Sigmoid colon (tissue), 7 donors: ENCODE results near the gene SSR1. TPM values are rescaled to one million over a fixed set of nuclear protein-coding genes. Genes with fewer than 3 reads are reported as not detected.
"Not testable (repeated sequence)": the region's sequence is repeated elsewhere in the genome, so short reads cannot be mapped to it uniquely, and the experiment has no call there.

ENCODE experiments used
- DNase-seq: peaks from one replicate; pipeline ENCODE4 v3.0.0-alpha.2; 2019
- H3K27ac ChIP-seq, 4 donors: fragments of 200-600 bp; sonication (generic); one replicate each; pipeline ENCODE4 v1.5.1; 2016 to 2019; ENCODE audit warnings: mild to moderate bottlenecking in 1 of 4
- H3K27me3 ChIP-seq, 3 donors: fragments of 200-600 bp; sonication (generic); one replicate each; pipeline ENCODE4 v1.5.1; 2019; ENCODE audit warnings: mild to moderate bottlenecking in 1 of 3
- H3K36me3 ChIP-seq, 4 donors: fragments of 200-600 bp; sonication (generic); one replicate each; pipeline ENCODE4 v1.5.1; 2016 to 2019
- H3K4me1 ChIP-seq, 4 donors: fragments of 200-600 bp; sonication (generic); one replicate each; pipeline ENCODE4 v1.5.1; 2017 to 2019
- H3K4me3 ChIP-seq, 4 donors: fragments of 200-600 bp; sonication (generic); one replicate each; pipeline ENCODE4 v1.5.1; 2017 to 2019; ENCODE audit warnings: mild to moderate bottlenecking in 2 of 4, moderate library complexity in 1 of 4
- H3K9me3 ChIP-seq, 4 donors: fragments of 200-600 bp in 3 of 4; sonication (generic) in 3 of 4; one replicate each; pipeline versions ENCODE4 v1.5.1 to v1.6.1; 2013 to 2019
- CTCF ChIP-seq, 4 experiments: fragments of 450-650 bp in 3 of 4; fragments of 200-600 bp in 1 of 4; IDR thresholded peaks; one replicate each; pipeline ENCODE4 v1.5.1; 2016 to 2019; ENCODE audit warnings: antibody characterized with exemption in 4 of 4, mild to moderate bottlenecking in 3 of 4, moderate library complexity in 2 of 4
- EP300 ChIP-seq, 4 donors: sonication (generic); formaldehyde crosslinking; IDR thresholded peaks; one replicate each; pipeline ENCODE4 v1.6.1; 2017; ENCODE audit warnings: antibody characterized with exemption in 4 of 4
- POLR2A ChIP-seq, 2 donors: fragments of 450-650 bp; IDR thresholded peaks; one replicate each; pipeline ENCODE4 v1.6.1; 2016; ENCODE audit warnings: antibody characterized with exemption in 2 of 2, mild to moderate bottlenecking in 2 of 2, moderate library complexity in 2 of 2
- POLR2AphosphoS5 ChIP-seq, 4 donors: sonication (generic); formaldehyde crosslinking; IDR thresholded peaks; one replicate each; pipeline ENCODE4 v1.6.1; 2017; ENCODE audit warnings: antibody characterized with exemption in 4 of 4
- WGBS, 2 donors: extraction: QIAGEN DNeasy Blood & Tissue Kit; methylation state at CpG; one replicate each; pipeline ENCODE4 v1.1.7; 2013; 5-methylcytosine and 5-hydroxymethylcytosine counted together
- intact Hi-C: fragments of 100-400 bp; cut with DNase I; formaldehyde crosslinking; loops from one replicate; pipeline ENCODE4 v1.15.1; 2023
- polyA plus RNA-seq, 3 donors: library from polyadenylated mRNA; stranded (reverse); fragments of 200-250 nt; gene quantifications; one replicate each; pipeline ENCODE4 v1.2.3, GENCODE V29; 2013
- total RNA-seq, 4 donors: library from RNA; depleted of rRNA; stranded (reverse); fragments of >200 nt; gene quantifications; one replicate each; pipeline ENCODE4 v1.1.0, GENCODE V29; 2016
- donor health status: healthy with polysubstance abuse.
- donor health status: Bipolar disorder and iron deficiency.
- donor health status: healthy.

The SSR1 gene
- total and polyA plus RNA-seq, 7 donors = 10.8 to 55.1 (median 29.7) TPM

DNA sequence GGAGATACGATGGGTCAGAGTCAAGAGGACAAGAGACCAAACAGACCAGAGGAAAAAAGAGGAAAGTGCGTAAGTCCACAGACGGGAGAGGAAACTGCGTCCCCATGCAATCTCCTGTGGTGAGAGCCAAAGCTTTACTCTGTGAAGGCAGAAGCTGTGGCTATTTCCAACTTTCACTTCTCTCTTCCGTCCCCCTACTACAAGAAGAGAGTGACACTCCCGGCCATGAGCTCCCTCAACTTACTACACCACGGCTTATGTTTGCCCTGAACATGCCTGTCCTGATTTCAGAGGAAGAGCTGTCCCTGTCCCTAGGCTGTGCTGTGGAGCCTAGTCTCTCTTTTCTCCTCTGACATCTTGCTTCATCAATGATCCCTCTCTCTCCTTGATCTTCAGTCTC, 11.5 kb upstream of the SSR1 start:
- intact Hi-C loops = no loop called here
- Histone ChIP-seq H3K4me3 (no peak overlapping the region), H3K9me3 (no peaks in the 10 kb centered on the region), H3K27ac (no peak overlapping the region), H3K36me3 (no peaks in the 10 kb centered on the region), H3K27me3 (no peaks in the 10 kb centered on the region), H3K4me1 (no peaks in the 10 kb centered on the region)
- TF ChIP-seq EP300 (IDR thresholded peaks at IDR 0.05) (no peak), POLR2AphosphoS5 (IDR thresholded peaks at IDR 0.05) (no peak), POLR2A (IDR thresholded peaks at IDR 0.05) (no peak), CTCF (IDR thresholded peaks at IDR 0.05) (no peak)
- DNase-seq = peak; percentile 63
- 46 to 77% methylated on average over 7 of the region's 7 CpGs for WGBS, 2 donors

GRCh38 chr6:7323074-7323473, 10.1 kb upstream of the SSR1 start:
- DNase-seq = no peak
- no peak overlapping the region for H3K4me3 ChIP-seq
- intact Hi-C loops = no loop called here
- no peaks in the 10 kb centered on the region for H3K27me3 ChIP-seq
- no peaks in the 10 kb centered on the region for H3K4me1 ChIP-seq
- no peaks in the 10 kb centered on the region for H3K36me3 ChIP-seq
- H3K27ac ChIP-seq = no peak overlapping the region
- TF ChIP-seq CTCF (IDR thresholded peaks at IDR 0.05) (no peak), POLR2AphosphoS5 (IDR thresholded peaks at IDR 0.05) (no peak), EP300 (IDR thresholded peaks at IDR 0.05) (no peak), POLR2A (IDR thresholded peaks at IDR 0.05) (no peak)
- H3K9me3 ChIP-seq = no peaks in the 10 kb centered on the region

GRCh38 chr6:7321866-7322265, 8.9 kb upstream of the SSR1 start:
- H3K4me3 ChIP-seq, DNase-seq, H3K27me3 ChIP-seq, H3K36me3 ChIP-seq, H3K27ac ChIP-seq, H3K9me3 ChIP-seq, H3K4me1 ChIP-seq, intact Hi-C loops: not testable (repeated sequence)
- WGBS, 2 donors = 91 to 92% methylated on average over 6 of the region's 6 CpGs

- intact Hi-C loops = not testable (repeated sequence)
These were observed 6.4 kb upstream of the SSR1 start for GRCh38 chr6:7319406-7319805.

GRCh38 chr6:7317538-7317937, 4.5 kb upstream of the SSR1 start:
- no peaks in the 10 kb centered on the region for H3K36me3 ChIP-seq
- DNase-seq = no peak
- 90 to 91% methylated on average over 9 of the region's 9 CpGs for WGBS, 2 donors
- intact Hi-C loops = no loop called here
- H3K4me3 ChIP-seq = no peak overlapping the region
- H3K27me3 ChIP-seq = no peaks in the 10 kb centered on the region
- H3K4me1 ChIP-seq = peaks cover 0 to 5% (median 0%) of the 10 kb centered on the region in 4 donors
- TF ChIP-seq CTCF (IDR thresholded peaks at IDR 0.05) = no peak
- TF ChIP-seq POLR2A (IDR thresholded peaks at IDR 0.05) = no peak
- H3K9me3 ChIP-seq = no peaks in the 10 kb centered on the region
- no peak overlapping the region for H3K27ac ChIP-seq

More at GRCh38 chr6:7319406-7319805, 6.4 kb upstream of the SSR1 start:
- H3K4me1 ChIP-seq, H3K27ac ChIP-seq, H3K27me3 ChIP-seq, H3K36me3 ChIP-seq, H3K9me3 ChIP-seq, DNase-seq, H3K4me3 ChIP-seq: not testable (repeated sequence)
- 94% methylated on average over 2 of the region's 2 CpGs for WGBS, 2 donors

- intact Hi-C loops = no loop called here
- Histone ChIP-seq H3K4me3 (no peak overlapping the region), H3K27ac (no peak overlapping the region), H3K4me1 (peaks cover 0 to 8% (median 4%) of the 10 kb centered on the region in 4 donors), H3K9me3 (no peaks in the 10 kb centered on the region), H3K27me3 (no peaks in the 10 kb centered on the region), H3K36me3 (no peaks in the 10 kb centered on the region)
- TF ChIP-seq POLR2AphosphoS5 (IDR thresholded peaks at IDR 0.05) (no peak), EP300 (IDR thresholded peaks at IDR 0.05) (no peak), CTCF (IDR thresholded peaks at IDR 0.05) (no peak), POLR2A (IDR thresholded peaks at IDR 0.05) (no peak)
- 93 to 95% methylated on average over 41 of the region's 41 CpGs for WGBS, 2 donors
- DNase-seq = no peak
These were observed 3.9 kb upstream of the SSR1 start for GRCh38 chr6:7316658-7317533.
